ENCODE data around the gene NRBF2. TPM values are rescaled to one million over a fixed set of nuclear protein-coding genes. Genes with fewer than 3 reads are reported as not detected.
A peak's percentile ranks its signal among the peaks of the same experiment; 100 is the strongest.

The NRBF2 gene
- total RNA-seq, 1 donor from 2014 or later: 25.6 TPM

GRCh38 chr10:63114031-63114814 is 18.9 kb upstream of the NRBF2 start:
- Mint-ChIP-seq H3K9me3 (ENCODE audit: unreplicated experiment) (no peaks in the 10 kb centered on the region), H3K27ac (ENCODE audit: unreplicated experiment) (no peak overlapping the region), H3K4me3 (ENCODE audit: unreplicated experiment) (no peak overlapping the region), H3K36me3 (ENCODE audit: low read depth, unreplicated experiment) (no peaks in the 10 kb centered on the region), H3K27me3 (ENCODE audit: unreplicated experiment) (peaks cover 1% of the 10 kb centered on the region), H3K4me1 (ENCODE audit: unreplicated experiment) (no peaks in the 10 kb centered on the region)
- DNase-seq (ENCODE audit: low spot score): no peak
- TF ChIP-seq CTCF (IDR thresholded peaks at IDR 0.05; ENCODE audit: unreplicated experiment): no peak

GRCh38 chr10:63115732-63116383 is 17.3 kb upstream of the NRBF2 start:
- no peak for TF ChIP-seq CTCF (IDR thresholded peaks at IDR 0.05; ENCODE audit: unreplicated experiment)
- Mint-ChIP-seq H3K27me3 (ENCODE audit: unreplicated experiment) (peaks cover 3% of the 10 kb centered on the region), H3K4me3 (ENCODE audit: unreplicated experiment) (no peak overlapping the region), H3K36me3 (ENCODE audit: low read depth, unreplicated experiment) (no peaks in the 10 kb centered on the region), H3K9me3 (ENCODE audit: unreplicated experiment) (no peaks in the 10 kb centered on the region), H3K27ac (ENCODE audit: unreplicated experiment) (no peak overlapping the region), H3K4me1 (ENCODE audit: unreplicated experiment) (no peaks in the 10 kb centered on the region)
- peak; percentile 9 for DNase-seq (ENCODE audit: low spot score)

GRCh38 chr10:63116452-63117072 is 16.6 kb upstream of the NRBF2 start:
- Mint-ChIP-seq H3K4me3 (ENCODE audit: unreplicated experiment) (no peak overlapping the region), H3K27ac (ENCODE audit: unreplicated experiment) (no peak overlapping the region), H3K36me3 (ENCODE audit: low read depth, unreplicated experiment) (no peaks in the 10 kb centered on the region), H3K4me1 (ENCODE audit: unreplicated experiment) (no peaks in the 10 kb centered on the region), H3K9me3 (ENCODE audit: unreplicated experiment) (no peaks in the 10 kb centered on the region), H3K27me3 (ENCODE audit: unreplicated experiment) (peaks cover 3% of the 10 kb centered on the region)
- no peak for TF ChIP-seq CTCF (IDR thresholded peaks at IDR 0.05; ENCODE audit: unreplicated experiment)
- DNase-seq (ENCODE audit: low spot score): no peak

GRCh38 chr10:63119041-63119440 is 14.1 kb upstream of the NRBF2 start:
- no peak overlapping the region for H3K4me3 Mint-ChIP-seq (ENCODE audit: unreplicated experiment)
- H3K9me3 Mint-ChIP-seq (ENCODE audit: unreplicated experiment): no peaks in the 10 kb centered on the region
- no peaks in the 10 kb centered on the region for H3K36me3 Mint-ChIP-seq (ENCODE audit: low read depth, unreplicated experiment)
- H3K27me3 Mint-ChIP-seq (ENCODE audit: unreplicated experiment): peaks cover 3% of the 10 kb centered on the region
- H3K27ac Mint-ChIP-seq (ENCODE audit: unreplicated experiment): no peak overlapping the region
- DNase-seq (ENCODE audit: low spot score): no peak
- no peak for TF ChIP-seq CTCF (IDR thresholded peaks at IDR 0.05; ENCODE audit: unreplicated experiment)
- H3K4me1 Mint-ChIP-seq (ENCODE audit: unreplicated experiment): no peaks in the 10 kb centered on the region

- Mint-ChIP-seq H3K4me1 (ENCODE audit: unreplicated experiment) (no peaks in the 10 kb centered on the region), H3K27me3 (ENCODE audit: unreplicated experiment) (peaks cover 3% of the 10 kb centered on the region), H3K9me3 (ENCODE audit: unreplicated experiment) (no peaks in the 10 kb centered on the region), H3K4me3 (ENCODE audit: unreplicated experiment) (no peak overlapping the region), H3K27ac (ENCODE audit: unreplicated experiment) (no peak overlapping the region), H3K36me3 (ENCODE audit: low read depth, unreplicated experiment) (no peaks in the 10 kb centered on the region)
- no peak for TF ChIP-seq CTCF (IDR thresholded peaks at IDR 0.05; ENCODE audit: unreplicated experiment)
- no peak for DNase-seq (ENCODE audit: low spot score)
These were observed 12.6 kb upstream of the NRBF2 start for GRCh38 chr10:63120554-63120953.

Data from endothelial cell (in vitro differentiated cells).